HepG2 (cell line): ENCODE data around the gene DYNC1LI2. TPM values are rescaled to one million over a fixed set of nuclear protein-coding genes. Genes with fewer than 3 reads are reported as not detected.

Experiments
- ATAC-seq: fragments of 200-7000 bp; cut with Tn5 transposase; 3 replicates; pipeline ENCODE4 v1.9.1; 2020; ENCODE audit warnings: mild to moderate bottlenecking, moderate library complexity
- BruUV-seq: library from RNA; stranded (reverse); fragments of 400-500 nt; replicated peaks from 2 replicates; lab custom pipeline; 2021; lab: Mats Ljungman, UMichigan
- CTCF ChIA-PET: fragments of 300-600 bp; formaldehyde crosslinking; extraction: SDS; loops from one replicate; lab custom pipeline; 2021; ENCODE audit warnings: low total read pairs, inconsistent platforms, low intra/inter-chr PET ratio; lab: Yijun Ruan, JAX
- POLR2A ChIA-PET: fragments of 350-600 bp; sonication (Branson Sonifier 250); formaldehyde crosslinking; loops from one replicate; lab custom pipeline; 2020; ENCODE audit warnings: antibody characterized with exemption, inconsistent platforms; lab: Yijun Ruan, JAX
- DNase-seq: peaks from one replicate; pipeline ENCODE4 v3.0.0-alpha.2; 2015; ENCODE audit warnings: low spot score
- FAIRE-seq: peaks from 3 replicates; lab custom pipeline; 2011; peaks lifted over from hg19 to GRCh38; lab: Jason Lieb, UNC
- H2AFZ ChIP-seq: one replicate; pipeline ENCODE4 v1.6.1; 2011; ENCODE audit warnings: low read length, inconsistent platforms
- H3K27ac ChIP-seq: fragments of 300-600 bp; 3 replicates; pipeline ENCODE4 v1.8.0; 2011; ENCODE audit warnings: mixed run types, mild to moderate bottlenecking, mixed read lengths, low read length, inconsistent platforms; ENCODE audit not compliant: insufficient read depth; ENCODE audit errors: extremely low read length
- H3K27me3 ChIP-seq, 2 experiments: fragments of 200-600 bp in 1 of 2; 2 replicates in 1 of 2; 3 replicates in 1 of 2; pipeline versions ENCODE4 v1.6.0 to v1.8.0; 2011; ENCODE audit warnings: low read length in 2 of 2, mild to moderate bottlenecking in 2 of 2, moderate library complexity in 2 of 2, inconsistent platforms in 1 of 2; ENCODE audit not compliant: insufficient read depth in 2 of 2, control insufficient read depth in 1 of 2
- H3K36me3 ChIP-seq, 2 experiments: fragments of 200-600 bp in 1 of 2; replicated peaks in 1 of 2; 2 replicates in 1 of 2; 3 replicates in 1 of 2; pipeline versions ENCODE4 v1.5.1 to v1.8.0; 2011; ENCODE audit warnings: low read length in 2 of 2, inconsistent platforms in 1 of 2; ENCODE audit not compliant: insufficient read depth in 2 of 2, control insufficient read depth in 1 of 2
- H3K4me1 ChIP-seq: 2 replicates; pipeline ENCODE4 v1.5.1; 2012; ENCODE audit warnings: low read length, inconsistent platforms; ENCODE audit not compliant: insufficient read depth
- H3K4me2 ChIP-seq: 2 replicates; pipeline ENCODE4 v1.6.0; 2011; ENCODE audit warnings: low read depth, low read length, inconsistent platforms
- H3K4me3 ChIP-seq, 3 experiments: fragments of 200-600 bp in 1 of 3; sonication (generic), shearing (Covaris generic) in 1 of 3; replicated peaks in 1 of 3; 2 replicates each; pipeline ENCODE4 v1.5.1; 2011 to 2016; ENCODE audit warnings: low read length in 3 of 3, inconsistent platforms in 2 of 3, low read depth in 2 of 3, mild to moderate bottlenecking in 2 of 3, control low read depth in 1 of 3, mixed read lengths in 1 of 3; ENCODE audit not compliant: insufficient read depth in 1 of 3
- H3K79me2 ChIP-seq: one replicate; pipeline ENCODE4 v1.6.1; 2011; ENCODE audit warnings: low read length, inconsistent platforms; ENCODE audit not compliant: insufficient read depth
- H3K9ac ChIP-seq: 2 replicates; pipeline ENCODE4 v1.6.0; 2011; ENCODE audit warnings: mild to moderate bottlenecking, low read depth, low read length, inconsistent platforms; ENCODE audit not compliant: insufficient read depth
- H3K9me3 ChIP-seq: 2 replicates; pipeline ENCODE4 v1.5.1; 2012; ENCODE audit warnings: mild to moderate bottlenecking, low read length
- H4K20me1 ChIP-seq: 2 replicates; pipeline ENCODE4 v1.6.0; 2011; ENCODE audit warnings: inconsistent platforms, mild to moderate bottlenecking, low read length, moderate library complexity; ENCODE audit not compliant: insufficient read depth
- GATAD1 ChIP-seq: IDR thresholded peaks from 2 replicates; pipeline ENCODE4 v1.6.1; 2016; ENCODE audit warnings: missing genetic modification reagents, missing compliant biosample characterization
- PTBP1 ChIP-seq: fragments of 200-400 bp; formaldehyde crosslinking; IDR thresholded peaks from 2 replicates; pipeline ENCODE4 v1.6.1; 2018; ENCODE audit warnings: low read length, low read depth; ENCODE audit not compliant: poor library complexity, severe bottlenecking
- ZNF562 ChIP-seq: sonication (generic); formaldehyde crosslinking; IDR thresholded peaks from 2 replicates; pipeline ENCODE4 v1.8.0; 2022; ENCODE audit warnings: missing genetic modification reagents, borderline replicate concordance
- ZNF687 ChIP-seq: sonication (generic); formaldehyde crosslinking; IDR thresholded peaks from 2 replicates; pipeline ENCODE4 v1.5.1; 2020; ENCODE audit warnings: mild to moderate bottlenecking, missing genetic modification reagents, moderate library complexity
- WGBS: methylation state at CpG from one replicate; pipeline ENCODE4 v1.1.6; 2017; ENCODE audit warnings: low lambda C conversion rate; 5-methylcytosine and 5-hydroxymethylcytosine counted together
- in situ Hi-C: cut with HindIII; loops from 2 replicates; pipeline ENCODE4 v1.10.0; 2017; ENCODE audit warnings: low pct_unique_long_range_greater_than_20kb; ENCODE audit not compliant: extremely low pct_ligation_motif_present
- intact Hi-C: fragments of 100-400 bp; cut with micrococcal nuclease; formaldehyde crosslinking; loops from one replicate; pipeline ENCODE4 v1.10.0; 2022; ENCODE audit not compliant: unreplicated experiment
- polyA plus RNA-seq, 8 experiments: library from polyadenylated mRNA; depleted of rRNA in 3 of 8; stranded (reverse) in 7 of 8; unstranded in 1 of 8; fragments of >200 nt; fragmentation: Illumina TruSeq in 4 of 8; extraction: Trizol in 4 of 8; gene quantifications; 2 replicates each; pipeline versions ENCODE4 v1.2.1 to v1.2.3, GENCODE V29; 2011 to 2016; ENCODE audit warnings: low read depth in 4 of 8, missing spikeins in 1 of 8, mixed read lengths in 1 of 8; ENCODE audit not compliant: insufficient read depth in 1 of 8
- total RNA-seq, 5 experiments: library from RNA; depleted of rRNA; stranded (reverse); fragments of >200 nt; fragmentation: Illumina TruSeq; extraction: Trizol; gene quantifications; 2 replicates each; pipeline ENCODE4 v1.2.3, GENCODE V29; 2016; ENCODE audit warnings: low read depth in 1 of 5

Gene DYNC1LI2
- total and polyA plus RNA-seq, 2 of the 13 experiments (the other 11 are each of a cell fraction or from before 2014, with no cell fraction given) = 65.5 to 135 TPM

DNA sequence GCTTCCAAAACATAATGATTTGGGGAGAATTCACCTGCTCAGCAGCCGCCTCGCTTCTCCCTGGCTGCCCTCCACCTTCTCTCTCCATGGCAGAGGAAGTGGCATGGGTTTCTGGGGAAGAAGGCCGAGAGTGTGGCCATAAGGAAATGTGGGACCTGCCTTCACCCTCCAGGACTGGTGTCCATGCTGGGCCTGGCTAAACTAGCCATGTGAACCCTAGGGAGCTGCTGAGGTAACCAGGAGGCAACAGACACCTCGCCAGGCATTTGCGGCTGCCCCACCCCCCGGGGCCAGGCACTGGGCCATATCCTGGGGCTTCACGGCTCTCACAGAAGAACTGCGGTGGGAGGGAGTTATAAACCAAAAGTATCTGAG is 44.9 kb downstream of the DYNC1LI2 start:
- ATAC-seq = peak; percentile 16; the same call in 2 of the 3 replicates

More for the DNA sequence above, 44.9 kb downstream of the DYNC1LI2 start:
- ChIA-PET CTCF (no interaction called here), POLR2A (no interaction called here)
- DNase-seq (no peak), FAIRE-seq (no peak)
- Histone ChIP-seq H2AFZ (no peak overlapping the region), H3K4me2 (0 out of 2 replicates have a peak overlapping the region, but pooled peaks have one; percentile 4), H3K36me3 (no peaks in the 10 kb centered on the region), H3K4me3 (no peak overlapping the region), H3K79me2 (no peaks in the 10 kb centered on the region), H3K9ac (no peak overlapping the region), H3K9me3 (no peaks in the 10 kb centered on the region), H3K27me3 (peaks cover 0 to 20% of the 10 kb centered on the region in 2 experiments; a peak in 2 of 5 replicates), H4K20me1 (no peaks in the 10 kb centered on the region), H3K27ac (no peak overlapping the region), H3K4me1 (0 out of 2 replicates have a peak, but pooled peaks cover 7% of the 10 kb centered on the region)
- no TSS peak for BruUV-seq
- TF ChIP-seq PTBP1 (no peak), ZNF562 (CRISPR knock-in tag) (no peak), GATAD1 (no peak), ZNF687 (CRISPR knock-in tag) (peak; percentile 13; the same call in 1 of the 2 replicates)
- intact Hi-C loops (no loop called here), in situ Hi-C loops (no loop called here)
- 48% methylated on average over 8 of the region's 8 CpGs for WGBS
